Astrocyte (in vitro differentiated cells and primary cell): ENCODE measurements around the gene FBXO10.

Experiments
- CTCF ChIP-seq: IDR thresholded peaks from 2 replicates; pipeline ENCODE4 v1.5.1; 2011; ENCODE audit warnings: low read depth, mild to moderate bottlenecking, inconsistent platforms, low read length, moderate library complexity; ENCODE audit not compliant: insufficient read depth
- EZH2 ChIP-seq: IDR thresholded peaks from 2 replicates; pipeline ENCODE4 v1.6.1; 2012; ENCODE audit warnings: mild to moderate bottlenecking, low read length, inconsistent platforms; ENCODE audit not compliant: insufficient read depth

- TF ChIP-seq CTCF (no peak), EZH2 (no peak)
Measured at GRCh38 chr9:37501957-37502596, 74.1 kb downstream of the FBXO10 start.
